ENCODE data around the gene MAML3.

The MAML3 gene

GRCh38 chr4:139919004-139919403 is 235.0 kb downstream of the MAML3 start:
- TF ChIP-seq CTCF (IDR thresholded peaks at IDR 0.05): no peak
- Histone ChIP-seq H2AFZ (no peak overlapping the region), H3K27me3 (ENCODE audit: control insufficient read depth, insufficient read depth, low read length) (no peaks in the 10 kb centered on the region), H3K79me2 (no peaks in the 10 kb centered on the region), H3K36me3 (ENCODE audit: control insufficient read depth, insufficient read depth, low read length) (no peaks in the 10 kb centered on the region), H3K9ac (no peak overlapping the region), H3K4me1 (no peaks in the 10 kb centered on the region), H3K4me3 (ENCODE audit: low read depth, low read length) (no peak overlapping the region), H3K27ac (peak overlapping the region; percentile 61), H3K9me3 (ENCODE audit: control insufficient read depth, low read length) (no peaks in the 10 kb centered on the region), H3K4me2 (ENCODE audit: low read length) (no peak overlapping the region)

- no peak overlapping the region for H2AFZ ChIP-seq
- H3K27ac ChIP-seq: no peak overlapping the region
- H3K4me2 ChIP-seq (ENCODE audit: low read length): no peak overlapping the region
- TF ChIP-seq CTCF (IDR thresholded peaks at IDR 0.05): no peak
- H3K4me3 ChIP-seq (ENCODE audit: low read depth, low read length): no peak overlapping the region
- no peak overlapping the region for H3K9ac ChIP-seq
- no peaks in the 10 kb centered on the region for H3K36me3 ChIP-seq (ENCODE audit: control insufficient read depth, insufficient read depth, low read length)
- H3K27me3 ChIP-seq (ENCODE audit: control insufficient read depth, insufficient read depth, low read length): no peaks in the 10 kb centered on the region
- H3K79me2 ChIP-seq: no peaks in the 10 kb centered on the region
- H3K9me3 ChIP-seq (ENCODE audit: control insufficient read depth, low read length): no peaks in the 10 kb centered on the region
- no peaks in the 10 kb centered on the region for H3K4me1 ChIP-seq
Measured at GRCh38 chr4:139918591-139918990, 235.4 kb downstream of the MAML3 start.

- TF ChIP-seq CTCF (IDR thresholded peaks at IDR 0.05): no peak
- Histone ChIP-seq H2AFZ (no peak overlapping the region), H3K79me2 (no peaks in the 10 kb centered on the region), H3K9ac (no peak overlapping the region), H3K9me3 (ENCODE audit: control insufficient read depth, low read length) (no peaks in the 10 kb centered on the region), H3K27ac (no peak overlapping the region), H3K4me2 (ENCODE audit: low read length) (no peak overlapping the region), H3K36me3 (ENCODE audit: control insufficient read depth, insufficient read depth, low read length) (no peaks in the 10 kb centered on the region), H3K27me3 (ENCODE audit: control insufficient read depth, insufficient read depth, low read length) (no peaks in the 10 kb centered on the region), H3K4me3 (ENCODE audit: low read depth, low read length) (no peak overlapping the region), H3K4me1 (no peaks in the 10 kb centered on the region)
Measured at GRCh38 chr4:139917896-139918295, 236.1 kb downstream of the MAML3 start.

GRCh38 chr4:139916041-139916440 is 237.9 kb downstream of the MAML3 start:
- Histone ChIP-seq H3K36me3 (ENCODE audit: control insufficient read depth, insufficient read depth, low read length) (no peaks in the 10 kb centered on the region), H3K4me3 (ENCODE audit: low read depth, low read length) (no peak overlapping the region), H3K4me2 (ENCODE audit: low read length) (no peak overlapping the region), H3K4me1 (peaks cover 4% of the 10 kb centered on the region), H2AFZ (no peak overlapping the region), H3K9me3 (ENCODE audit: control insufficient read depth, low read length) (no peaks in the 10 kb centered on the region), H3K79me2 (no peaks in the 10 kb centered on the region), H3K27me3 (ENCODE audit: control insufficient read depth, insufficient read depth, low read length) (no peaks in the 10 kb centered on the region), H3K27ac (no peak overlapping the region), H3K9ac (no peak overlapping the region)
- no peak for TF ChIP-seq CTCF (IDR thresholded peaks at IDR 0.05)

GRCh38 chr4:139915037-139915436 is 238.9 kb downstream of the MAML3 start:
- Histone ChIP-seq H3K4me1 (peaks cover 4% of the 10 kb centered on the region), H3K27me3 (ENCODE audit: control insufficient read depth, insufficient read depth, low read length) (no peaks in the 10 kb centered on the region), H3K27ac (no peak overlapping the region), H3K4me2 (ENCODE audit: low read length) (no peak overlapping the region), H3K79me2 (no peaks in the 10 kb centered on the region), H3K9me3 (ENCODE audit: control insufficient read depth, low read length) (no peaks in the 10 kb centered on the region), H3K36me3 (ENCODE audit: control insufficient read depth, insufficient read depth, low read length) (no peaks in the 10 kb centered on the region), H3K9ac (no peak overlapping the region), H3K4me3 (ENCODE audit: low read depth, low read length) (no peak overlapping the region), H2AFZ (no peak overlapping the region)
- no peak for TF ChIP-seq CTCF (IDR thresholded peaks at IDR 0.05)
